H9 (cell line): Measurements from ENCODE around the gene TBL1X. TPM values are rescaled to one million over a fixed set of nuclear protein-coding genes. Genes with fewer than 3 reads are reported as not detected.
A peak's percentile ranks its signal among the peaks of the same experiment; 100 is the strongest.

ENCODE experiments used
- DNase-seq: peaks from one replicate; pipeline ENCODE4 v3.0.0-alpha.2; 2017
- H2AFZ ChIP-seq: one replicate; pipeline ENCODE4 v1.6.1; 2013; ENCODE audit warnings: mild to moderate bottlenecking, low read length, control low read depth, moderate library complexity
- H2AK5ac ChIP-seq: 2 replicates; pipeline ENCODE4 v1.6.1; 2013; ENCODE audit warnings: low read length, control low read depth, mixed read lengths; ENCODE audit not compliant: insufficient read length
- H2BK120ac ChIP-seq: one replicate; pipeline ENCODE4 v1.6.1; 2013; ENCODE audit warnings: low read depth, mild to moderate bottlenecking, low read length, control low read depth, inconsistent platforms; ENCODE audit not compliant: poor library complexity, severe bottlenecking
- H2BK12ac ChIP-seq: 2 replicates; pipeline ENCODE4 v1.6.1; 2013; ENCODE audit warnings: low read length, control low read depth, mixed read lengths, low read depth; ENCODE audit not compliant: insufficient read length
- H2BK15ac ChIP-seq: 2 replicates; pipeline ENCODE4 v1.6.1; 2013; ENCODE audit warnings: low read depth, low read length, control low read depth
- H2BK20ac ChIP-seq: one replicate; pipeline ENCODE4 v1.6.1; 2013; ENCODE audit warnings: low read depth, mild to moderate bottlenecking, low read length, control low read depth, inconsistent platforms; ENCODE audit not compliant: poor library complexity, severe bottlenecking
- H2BK5ac ChIP-seq: 2 replicates; pipeline ENCODE4 v1.6.1; 2013; ENCODE audit warnings: low read length, control low read depth, mixed read lengths; ENCODE audit not compliant: insufficient read length
- H3K14ac ChIP-seq: 2 replicates; pipeline ENCODE4 v1.6.1; 2013; ENCODE audit warnings: low read length, control low read depth; ENCODE audit not compliant: insufficient read depth
- H3K18ac ChIP-seq: 2 replicates; pipeline ENCODE4 v1.6.1; 2013; ENCODE audit warnings: low read depth, mild to moderate bottlenecking, mixed read lengths, low read length, control low read depth; ENCODE audit not compliant: insufficient read length
- H3K23ac ChIP-seq: 2 replicates; pipeline ENCODE4 v1.6.1; 2013; ENCODE audit warnings: low read length, control low read depth, mixed read lengths, low read depth; ENCODE audit not compliant: insufficient read length
- H3K23me2 ChIP-seq: 2 replicates; pipeline ENCODE4 v1.6.1; 2013; ENCODE audit warnings: low read depth, mild to moderate bottlenecking, mixed read lengths, low read length, control low read depth; ENCODE audit not compliant: insufficient read length, poor library complexity, severe bottlenecking
- H3K27ac ChIP-seq: 2 replicates; pipeline ENCODE4 v1.5.1; 2013; ENCODE audit warnings: low read length, control low read depth, mixed read lengths, low read depth; ENCODE audit not compliant: insufficient read length
- H3K27me3 ChIP-seq: 2 replicates; pipeline ENCODE4 v1.6.1; 2013; ENCODE audit warnings: low read length, control low read depth, inconsistent platforms; ENCODE audit not compliant: insufficient read depth
- H3K4ac ChIP-seq: 2 replicates; pipeline ENCODE4 v1.6.1; 2013; ENCODE audit warnings: low read depth, mild to moderate bottlenecking, control low read depth, inconsistent platforms, low read length, moderate library complexity
- H3K4me1 ChIP-seq: 2 replicates; pipeline ENCODE4 v1.6.1; 2013; ENCODE audit warnings: low read length, control low read depth, inconsistent platforms; ENCODE audit not compliant: insufficient read depth
- H3K4me2 ChIP-seq: 2 replicates; pipeline ENCODE4 v1.6.1; 2013; ENCODE audit warnings: low read length, control low read depth, mixed read lengths; ENCODE audit not compliant: insufficient read length, insufficient read depth
- H3K56ac ChIP-seq: 2 replicates; pipeline ENCODE4 v1.6.1; 2013; ENCODE audit warnings: low read depth, mild to moderate bottlenecking, mixed read lengths, low read length, control low read depth; ENCODE audit not compliant: insufficient read length
- H3K79me1 ChIP-seq: 2 replicates; pipeline ENCODE4 v1.6.1; 2013; ENCODE audit warnings: low read depth, mild to moderate bottlenecking, moderate library complexity, low read length, control low read depth, inconsistent platforms; ENCODE audit not compliant: insufficient read depth, poor library complexity, severe bottlenecking
- H3K79me2 ChIP-seq: 2 replicates; pipeline ENCODE4 v1.6.1; 2013; ENCODE audit warnings: low read length, control low read depth, inconsistent platforms; ENCODE audit not compliant: insufficient read depth
- H3K9ac ChIP-seq: 2 replicates; pipeline ENCODE4 v1.6.1; 2013; ENCODE audit warnings: low read length, control low read depth, mixed read lengths; ENCODE audit not compliant: insufficient read length; ENCODE audit errors: extremely low read depth
- H3K9me3 ChIP-seq: one replicate; pipeline ENCODE4 v1.6.1; 2013; ENCODE audit warnings: low read depth, low read length, inconsistent platforms; ENCODE audit not compliant: control insufficient read depth
- H3T11ph ChIP-seq: one replicate; pipeline ENCODE4 v1.6.1; 2013; ENCODE audit warnings: mild to moderate bottlenecking, low read length, control low read depth, inconsistent platforms
- H4K20me1 ChIP-seq: one replicate; pipeline ENCODE4 v1.6.1; 2013; ENCODE audit not compliant: control insufficient read depth, insufficient read length, insufficient read depth
- H4K5ac ChIP-seq: 2 replicates; pipeline ENCODE4 v1.6.1; 2013; ENCODE audit warnings: low read depth, mild to moderate bottlenecking, mixed read lengths, low read length, control low read depth; ENCODE audit not compliant: insufficient read length
- H4K8ac ChIP-seq: replicated peaks from 2 replicates; pipeline ENCODE4 v1.6.1; 2013; ENCODE audit warnings: low read length, control low read depth, mixed read lengths, low read depth; ENCODE audit not compliant: insufficient read length
- H4K91ac ChIP-seq: 2 replicates; pipeline ENCODE4 v1.6.1; 2013; ENCODE audit warnings: low read depth, mild to moderate bottlenecking, moderate library complexity, mixed read lengths, low read length, control low read depth; ENCODE audit not compliant: insufficient read length
- H3K27ac Mint-ChIP-seq, 3 experiments: 2 replicates in 2 of 3; 3 replicates in 1 of 3; pipeline ENCODE4 v1.8.0; 2020 to 2021; ENCODE audit warnings: mixed read lengths in 3 of 3, mild to moderate bottlenecking in 1 of 3, moderate library complexity in 1 of 3
- H3K27me3 Mint-ChIP-seq: 2 replicates; pipeline ENCODE4 v1.8.0; 2021; ENCODE audit warnings: low read depth, mild to moderate bottlenecking, moderate library complexity, mixed read lengths
- H3K36me3 Mint-ChIP-seq, 3 experiments: 2 replicates in 2 of 3; 3 replicates in 1 of 3; pipeline ENCODE4 v1.8.0; 2020 to 2021; ENCODE audit warnings: low read depth in 3 of 3, mixed read lengths in 3 of 3; ENCODE audit not compliant: insufficient read depth in 1 of 3
- H3K4me1 Mint-ChIP-seq, 2 experiments: 2 replicates each; pipeline ENCODE4 v1.8.0; 2020; ENCODE audit warnings: mixed read lengths in 2 of 2
- H3K4me3 Mint-ChIP-seq, 2 experiments: 2 replicates in 1 of 2; 3 replicates in 1 of 2; pipeline ENCODE4 v1.8.0; 2020 to 2021; ENCODE audit warnings: mild to moderate bottlenecking in 2 of 2, mixed read lengths in 2 of 2, moderate library complexity in 1 of 2
- H3K9me3 Mint-ChIP-seq, 2 experiments: 2 replicates in 1 of 2; 3 replicates in 1 of 2; pipeline ENCODE4 v1.8.0; 2020; ENCODE audit warnings: mild to moderate bottlenecking in 2 of 2, mixed read lengths in 2 of 2, moderate library complexity in 1 of 2
- WGBS: extraction: QIAGEN DNeasy Blood & Tissue Kit; methylation state at CpG from one replicate; pipeline ENCODE4 v1.1.7; 2013; ENCODE audit warnings: missing lambda C conversion rate, low lambda C conversion rate, mixed read lengths; ENCODE audit not compliant: insufficient read length; ENCODE audit errors: extremely low coverage; 5-methylcytosine and 5-hydroxymethylcytosine counted together
- total RNA-seq: library from RNA; stranded (reverse); gene quantifications from 2 replicates; pipeline ENCODE4 v1.2.1, GENCODE V29; 2021
- TF ChIP-seq, protein P1 (sequence below): fragments of 200-600 bp; sonication (generic); conservative IDR thresholded peaks from 3 replicates; pipeline ENCODE4 v1.8.0; 2021; ENCODE audit warnings: antibody characterized with exemption, mild to moderate bottlenecking

TBL1X gene
- total RNA-seq, 1 experiment from 2014 or later: 24.1 TPM

DNA sequence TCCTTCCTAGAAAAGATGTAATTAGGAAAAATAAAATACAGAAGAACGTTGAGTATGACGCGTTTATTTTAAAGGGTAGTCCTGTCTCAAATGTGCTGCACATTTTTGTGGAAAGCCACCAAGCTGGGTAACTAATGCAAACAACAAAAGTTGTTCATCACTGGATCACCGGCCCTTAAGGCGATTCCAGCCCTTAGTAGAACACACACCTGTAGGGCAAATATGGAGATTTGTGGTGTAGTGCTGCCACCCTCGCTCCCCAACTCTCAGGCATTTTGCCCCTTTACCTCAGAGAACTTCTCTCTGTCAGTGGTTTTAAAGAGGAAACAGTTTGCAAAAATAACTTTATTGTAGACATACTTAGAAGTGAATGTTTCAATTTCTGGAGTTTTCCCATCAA lies 1.9 kb downstream of the TBL1X start:
- H4K91ac ChIP-seq: no peak overlapping the region
- H3K14ac ChIP-seq: no peak overlapping the region
- no peak overlapping the region for H3K56ac ChIP-seq
- DNase-seq: no peak
- TF ChIP-seq, protein P1, sequence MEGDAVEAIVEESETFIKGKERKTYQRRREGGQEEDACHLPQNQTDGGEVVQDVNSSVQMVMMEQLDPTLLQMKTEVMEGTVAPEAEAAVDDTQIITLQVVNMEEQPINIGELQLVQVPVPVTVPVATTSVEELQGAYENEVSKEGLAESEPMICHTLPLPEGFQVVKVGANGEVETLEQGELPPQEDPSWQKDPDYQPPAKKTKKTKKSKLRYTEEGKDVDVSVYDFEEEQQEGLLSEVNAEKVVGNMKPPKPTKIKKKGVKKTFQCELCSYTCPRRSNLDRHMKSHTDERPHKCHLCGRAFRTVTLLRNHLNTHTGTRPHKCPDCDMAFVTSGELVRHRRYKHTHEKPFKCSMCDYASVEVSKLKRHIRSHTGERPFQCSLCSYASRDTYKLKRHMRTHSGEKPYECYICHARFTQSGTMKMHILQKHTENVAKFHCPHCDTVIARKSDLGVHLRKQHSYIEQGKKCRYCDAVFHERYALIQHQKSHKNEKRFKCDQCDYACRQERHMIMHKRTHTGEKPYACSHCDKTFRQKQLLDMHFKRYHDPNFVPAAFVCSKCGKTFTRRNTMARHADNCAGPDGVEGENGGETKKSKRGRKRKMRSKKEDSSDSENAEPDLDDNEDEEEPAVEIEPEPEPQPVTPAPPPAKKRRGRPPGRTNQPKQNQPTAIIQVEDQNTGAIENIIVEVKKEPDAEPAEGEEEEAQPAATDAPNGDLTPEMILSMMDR: no peak
- no peak overlapping the region for H2BK12ac ChIP-seq
- H3K18ac ChIP-seq: no peak overlapping the region
- H3K4me2 ChIP-seq: peak overlapping the region; percentile 58
- Mint-ChIP-seq H3K4me3 (peak overlapping the region; percentile 55 to 85), H3K27me3 (peaks cover 22% of the 10 kb centered on the region), H3K27ac (no peak overlapping the region), H3K36me3 (peaks cover 6 to 28% (median 20%) of the 10 kb centered on the region in 3 experiments), H3K9me3 (peaks cover 5 to 39% of the 10 kb centered on the region in 2 experiments; a peak in 4 of 5 replicates), H3K4me1 (peaks cover 16 to 35% of the 10 kb centered on the region in 2 experiments)
- WGBS: no CpG with 5 or more reads among the region's 6 CpGs
- H3K27ac ChIP-seq: no peak overlapping the region
- H3K9ac ChIP-seq: no peak overlapping the region
- H4K5ac ChIP-seq: no peak overlapping the region
- H3K27me3 ChIP-seq: no peaks in the 10 kb centered on the region; the same call in 1 of the 2 replicates
- H2BK15ac ChIP-seq: no peak overlapping the region
- no peaks in the 10 kb centered on the region for H4K20me1 ChIP-seq
- H2BK5ac ChIP-seq: no peak overlapping the region
- H3K4me1 ChIP-seq: peaks cover 12% of the 10 kb centered on the region; the same call in 1 of the 2 replicates
- peaks cover 20% of the 10 kb centered on the region for H3K23me2 ChIP-seq
- H3T11ph ChIP-seq: no peak overlapping the region
- H2BK120ac ChIP-seq: no peak overlapping the region
- no peaks in the 10 kb centered on the region for H3K79me1 ChIP-seq
- no peak overlapping the region for H3K23ac ChIP-seq
- H4K8ac ChIP-seq: no peak overlapping the region
- no peak overlapping the region for H3K4ac ChIP-seq
- H2AK5ac ChIP-seq: no peak overlapping the region
- no peaks in the 10 kb centered on the region for H3K9me3 ChIP-seq
- H3K79me2 ChIP-seq: peaks cover 4% of the 10 kb centered on the region; the same call in 1 of the 2 replicates
- H2AFZ ChIP-seq: no peak overlapping the region
- H2BK20ac ChIP-seq: no peak overlapping the region
